CD8-positive, alpha-beta memory T cell (primary cell): ENCODE measurements around the gene GTPBP4. TPM values are rescaled to one million over a fixed set of nuclear protein-coding genes. Genes with fewer than 3 reads are reported as not detected.

Experiments
- CTCF ChIA-PET: fragments of 350-600 bp; sonication (Branson Sonifier 250); formaldehyde crosslinking; loops from one replicate; lab custom pipeline; 2021; ENCODE audit warnings: antibody characterized with exemption; lab: Charles Lee
- POLR2A ChIA-PET: fragments of 350-600 bp; sonication (Branson Sonifier 250); formaldehyde crosslinking; loops from one replicate; lab custom pipeline; 2021; ENCODE audit warnings: antibody characterized with exemption; lab: Charles Lee
- DNase-seq, 5 donors: peaks; one replicate each; pipeline versions ENCODE4 v3.0.0 to v3.0.0-alpha.2; 2020 to 2022; ENCODE audit warnings: mixed read lengths in 1 of 5
- H3K27ac ChIP-seq: one replicate; pipeline ENCODE4 v1.7.0; 2013; ENCODE audit warnings: low read depth, mild to moderate bottlenecking, low read length, moderate library complexity
- H3K27me3 ChIP-seq: 2 replicates; pipeline ENCODE4 v1.7.0; 2013; ENCODE audit warnings: low read length, mild to moderate bottlenecking; ENCODE audit not compliant: insufficient read depth, poor library complexity, severe bottlenecking
- H3K36me3 ChIP-seq: 2 replicates; pipeline ENCODE4 v1.7.0; 2013; ENCODE audit warnings: mild to moderate bottlenecking, low read length, moderate library complexity; ENCODE audit not compliant: insufficient read depth
- H3K4me1 ChIP-seq: 2 replicates; pipeline ENCODE4 v1.7.0; 2013; ENCODE audit warnings: mild to moderate bottlenecking, low read length, moderate library complexity; ENCODE audit not compliant: insufficient read depth
- H3K4me3 ChIP-seq: 2 replicates; pipeline ENCODE4 v1.7.0; 2013; ENCODE audit warnings: mild to moderate bottlenecking, low read length
- H3K9me3 ChIP-seq: 2 replicates; pipeline ENCODE4 v1.7.0; 2013; ENCODE audit warnings: mild to moderate bottlenecking, low read length
- H3K27ac Mint-ChIP-seq, 8 donors: one replicate each; pipeline ENCODE4 v1.8.0; 2020 to 2021; ENCODE audit warnings: mixed read lengths in 8 of 8, mild to moderate bottlenecking in 6 of 8, inconsistent platforms in 3 of 8, moderate library complexity in 3 of 8
- H3K27me3 Mint-ChIP-seq, 2 donors: one replicate each; pipeline ENCODE4 v1.8.0; 2020 to 2021; ENCODE audit warnings: mixed read lengths in 2 of 2, mild to moderate bottlenecking in 1 of 2, moderate library complexity in 1 of 2
- H3K36me3 Mint-ChIP-seq, 3 donors: one replicate each; pipeline ENCODE4 v1.8.0; 2020 to 2021; ENCODE audit warnings: mixed read lengths in 3 of 3, inconsistent platforms in 1 of 3, mild to moderate bottlenecking in 1 of 3
- H3K4me1 Mint-ChIP-seq, 3 donors: one replicate each; pipeline ENCODE4 v1.8.0; 2020 to 2021; ENCODE audit warnings: mixed read lengths in 3 of 3, inconsistent platforms in 1 of 3, mild to moderate bottlenecking in 1 of 3
- H3K4me3 Mint-ChIP-seq, 7 donors: one replicate each; pipeline ENCODE4 v1.8.0; 2020 to 2021; ENCODE audit warnings: mixed read lengths in 7 of 7, mild to moderate bottlenecking in 6 of 7, moderate library complexity in 4 of 7, inconsistent platforms in 2 of 7
- H3K9me3 Mint-ChIP-seq, 5 donors: one replicate each; pipeline ENCODE4 v1.8.0; 2020 to 2022; ENCODE audit warnings: mixed read lengths in 5 of 5, mild to moderate bottlenecking in 3 of 5, moderate library complexity in 2 of 5, inconsistent platforms in 1 of 5
- polyA plus RNA-seq: library from polyadenylated mRNA; unstranded; fragments of 300-500 nt; fragmentation: Illumina TruSeq; gene quantifications from one replicate; pipeline ENCODE4 v1.2.3, GENCODE V29; 2021
- total RNA-seq, 2 experiments: library from RNA; stranded (reverse); gene quantifications; one replicate each; pipeline ENCODE4 v1.2.3, GENCODE V29; 2021

Gene GTPBP4
- total and polyA plus RNA-seq, 3 experiments from 2014 or later: 21.9 to 156 (median 147) TPM

DNA sequence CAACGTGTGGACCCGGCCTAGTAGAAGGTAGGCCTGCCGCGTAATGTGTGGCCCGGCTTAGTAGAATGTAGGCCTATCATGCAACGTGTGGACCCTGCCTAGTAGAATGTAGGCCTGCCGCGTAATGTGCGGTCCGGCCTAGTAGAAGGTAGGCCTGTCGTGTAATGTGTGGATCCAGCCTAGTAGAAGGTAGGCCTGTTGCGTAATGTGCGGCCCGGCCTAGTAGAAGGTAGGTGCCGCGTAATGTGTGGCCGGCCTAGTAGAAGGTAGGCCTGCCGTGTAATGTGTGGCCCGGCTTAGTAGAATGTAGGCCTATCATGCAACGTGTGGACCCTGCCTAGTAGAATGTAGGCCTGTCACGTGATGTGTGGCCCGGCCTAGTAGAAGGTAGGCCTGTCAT lies 11.9 kb upstream of the GTPBP4 start:
- Histone ChIP-seq H3K4me1 (no peaks in the 10 kb centered on the region), H3K27me3 (no peaks in the 10 kb centered on the region), H3K27ac (no peak overlapping the region), H3K36me3 (no peaks in the 10 kb centered on the region), H3K9me3 (peaks cover 15% of the 10 kb centered on the region), H3K4me3 (no peak overlapping the region)
- Mint-ChIP-seq H3K27ac (no peak overlapping the region), H3K4me1 (no peaks in the 10 kb centered on the region), H3K9me3 (peaks cover 18 to 24% (median 20%) of the 10 kb centered on the region in 5 donors), H3K36me3 (peaks cover 0 to 32% (median 4%) of the 10 kb centered on the region in 3 donors), H3K27me3 (peaks cover 0 to 11% of the 10 kb centered on the region in 2 donors), H3K4me3 (no peak overlapping the region)
- no peak for DNase-seq
- CTCF ChIA-PET: no interaction called here
- POLR2A ChIA-PET: no interaction called here

DNA sequence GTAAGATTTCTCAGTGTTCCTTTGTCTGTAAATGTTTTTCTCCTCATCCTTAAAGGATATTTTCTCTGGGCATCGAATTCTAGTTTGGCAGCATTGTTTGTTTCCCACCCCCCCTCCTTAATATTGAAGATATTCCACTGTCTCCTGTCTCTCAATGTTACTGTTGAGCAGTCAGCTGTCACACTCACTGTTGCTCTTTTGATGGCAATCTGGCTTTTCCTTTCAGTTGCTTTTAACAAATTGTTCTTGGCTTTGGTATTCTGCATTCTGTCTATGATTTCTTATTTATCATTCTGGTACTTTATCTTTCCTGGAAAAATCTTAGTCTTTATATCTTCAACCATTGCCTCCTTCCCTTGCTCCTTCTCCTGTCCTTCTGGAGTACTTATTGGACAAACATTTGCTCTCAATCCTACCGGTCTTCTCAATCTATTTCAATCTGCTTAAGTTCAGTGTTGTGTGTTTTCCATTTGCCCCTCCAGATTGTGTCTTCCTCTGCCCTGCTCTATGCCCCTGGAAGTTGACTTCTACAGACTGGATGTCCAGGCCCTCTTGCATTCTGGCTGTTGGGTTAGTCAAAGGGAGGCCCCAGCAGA lies 9.3 kb upstream of the GTPBP4 start:
- peaks cover 2 to 22% (median 4%) of the 10 kb centered on the region in 3 donors for H3K36me3 Mint-ChIP-seq
- no peaks in the 10 kb centered on the region for H3K27me3 Mint-ChIP-seq
- Histone ChIP-seq H3K4me3 (no peak overlapping the region), H3K4me1 (no peaks in the 10 kb centered on the region), H3K27ac (no peak overlapping the region), H3K27me3 (no peaks in the 10 kb centered on the region), H3K9me3 (peaks cover 15% of the 10 kb centered on the region), H3K36me3 (no peaks in the 10 kb centered on the region)
- DNase-seq: no peak
- H3K9me3 Mint-ChIP-seq: peaks cover 17 to 20% (median 18%) of the 10 kb centered on the region in 5 donors
- no peak overlapping the region for H3K27ac Mint-ChIP-seq
- POLR2A ChIA-PET: no interaction called here
- H3K4me3 Mint-ChIP-seq: no peak overlapping the region
- CTCF ChIA-PET: no interaction called here
- no peaks in the 10 kb centered on the region for H3K4me1 Mint-ChIP-seq

DNA sequence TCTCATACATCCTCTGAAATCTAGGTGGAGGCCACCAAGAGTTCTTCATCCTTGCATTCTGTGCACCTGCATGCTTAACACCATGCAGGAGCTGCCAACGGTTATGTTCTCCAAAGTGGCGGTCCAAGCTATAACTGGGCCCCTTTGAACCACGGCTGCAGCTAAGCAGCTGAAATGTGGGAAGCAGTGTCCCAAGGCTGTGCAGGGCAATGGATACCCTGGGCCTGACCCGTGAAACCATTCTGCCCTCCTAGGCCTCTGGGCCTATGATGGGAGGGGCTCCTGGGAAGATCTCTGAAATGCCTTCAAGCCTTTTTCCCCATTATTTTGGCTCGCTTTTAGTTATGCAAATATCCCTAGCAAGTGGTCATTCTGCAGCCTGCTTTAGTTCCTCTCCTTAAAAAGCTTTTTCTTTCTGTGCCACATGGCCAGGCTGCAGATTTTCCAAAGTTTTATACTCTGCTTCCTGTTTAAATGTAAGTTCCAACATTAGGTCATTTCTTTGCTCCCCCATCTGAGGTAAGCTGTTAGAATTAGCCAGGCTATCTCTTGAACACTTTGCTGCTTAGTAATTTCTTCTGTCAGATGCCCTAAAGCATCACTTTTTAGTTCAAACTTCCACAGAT lies 7.7 kb upstream of the GTPBP4 start:
- Mint-ChIP-seq H3K27ac (no peak overlapping the region), H3K27me3 (no peaks in the 10 kb centered on the region), H3K9me3 (peaks cover 17 to 20% (median 18%) of the 10 kb centered on the region in 5 donors), H3K4me1 (no peaks in the 10 kb centered on the region), H3K4me3 (no peak overlapping the region), H3K36me3 (peaks cover 2 to 22% (median 4%) of the 10 kb centered on the region in 3 donors)
- CTCF ChIA-PET: no interaction called here
- Histone ChIP-seq H3K4me1 (no peaks in the 10 kb centered on the region), H3K4me3 (no peak overlapping the region), H3K27me3 (no peaks in the 10 kb centered on the region), H3K36me3 (no peaks in the 10 kb centered on the region), H3K27ac (no peak overlapping the region), H3K9me3 (peaks cover 15% of the 10 kb centered on the region)
- no peak for DNase-seq
- POLR2A ChIA-PET: no interaction called here

DNA sequence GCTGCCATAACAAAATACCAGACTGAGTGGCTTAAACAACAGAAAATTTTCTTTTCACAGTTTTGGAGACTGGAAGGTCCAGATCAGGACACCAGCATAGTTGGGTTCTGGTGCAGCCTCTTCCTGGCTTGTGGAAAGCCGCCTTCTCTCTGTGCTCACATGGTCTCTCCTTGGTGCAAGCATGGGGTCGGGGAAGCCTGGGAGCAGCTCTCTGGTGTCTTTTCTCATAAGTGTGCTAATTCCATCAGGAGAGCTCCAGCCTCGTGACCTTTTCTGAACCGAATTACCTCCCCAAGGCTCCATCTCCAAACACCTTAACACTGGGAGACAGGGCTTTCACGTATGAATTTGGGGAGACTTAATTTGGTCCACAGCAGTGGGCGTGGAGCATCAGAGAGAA lies 4.8 kb upstream of the GTPBP4 start:
- Histone ChIP-seq H3K36me3 (no peaks in the 10 kb centered on the region), H3K27ac (no peak overlapping the region), H3K9me3 (peaks cover 15% of the 10 kb centered on the region), H3K4me3 (no peak overlapping the region), H3K27me3 (no peaks in the 10 kb centered on the region), H3K4me1 (peaks cover 7% of the 10 kb centered on the region)
- ChIA-PET POLR2A (no interaction called here), CTCF (no interaction called here)
- Mint-ChIP-seq H3K36me3 (peaks cover 2 to 15% (median 8%) of the 10 kb centered on the region in 3 donors), H3K9me3 (peaks cover 13 to 20% (median 17%) of the 10 kb centered on the region in 5 donors), H3K4me3 (no peak overlapping the region), H3K27me3 (no peaks in the 10 kb centered on the region), H3K4me1 (peaks cover 7 to 15% (median 11%) of the 10 kb centered on the region in 3 donors), H3K27ac (no peak overlapping the region)
- DNase-seq: no peak

DNA sequence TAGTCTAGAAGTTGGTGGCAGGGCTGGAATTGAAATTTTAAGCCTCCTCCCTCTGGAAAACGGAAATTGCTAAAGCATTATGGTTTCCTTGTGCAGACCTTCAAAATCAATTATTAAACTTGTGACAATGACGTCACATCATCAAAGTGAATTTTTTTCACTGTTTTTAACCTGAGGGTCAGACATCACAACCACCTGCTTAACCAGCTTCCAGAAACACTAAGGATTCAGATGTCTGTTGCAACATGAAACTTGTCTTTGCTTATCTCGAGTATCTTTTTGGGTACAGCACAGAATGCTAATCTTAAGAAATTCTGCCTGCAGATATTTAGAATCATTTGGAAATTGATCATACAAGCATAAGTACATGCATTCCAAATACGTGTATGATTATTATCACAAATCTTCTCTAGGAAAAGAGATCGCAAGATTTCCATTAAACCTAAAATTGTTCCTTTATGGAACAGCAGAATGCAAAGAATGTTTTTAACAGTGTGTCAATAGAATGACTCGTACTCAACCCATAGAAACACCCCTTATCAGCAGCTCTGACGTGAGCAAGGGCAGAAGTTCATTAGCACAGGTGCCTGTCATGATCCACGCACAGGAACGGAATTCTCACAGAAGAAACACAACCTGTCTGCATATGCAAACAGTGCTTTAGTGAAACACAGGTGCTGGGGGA lies 4.1 kb upstream of the GTPBP4 start:
- Histone ChIP-seq H3K4me1 (peaks cover 12% of the 10 kb centered on the region), H3K27me3 (no peaks in the 10 kb centered on the region), H3K36me3 (no peaks in the 10 kb centered on the region), H3K4me3 (no peak overlapping the region), H3K27ac (no peak overlapping the region), H3K9me3 (peaks cover 10% of the 10 kb centered on the region)
- Mint-ChIP-seq H3K4me1 (peaks cover 8 to 21% (median 16%) of the 10 kb centered on the region in 3 donors), H3K27ac (no peak overlapping the region), H3K9me3 (peaks cover 6 to 14% (median 11%) of the 10 kb centered on the region in 5 donors), H3K4me3 (peak overlapping the region in 1 of 7 donors; percentile 62), H3K27me3 (no peaks in the 10 kb centered on the region), H3K36me3 (peaks cover 2 to 12% (median 9%) of the 10 kb centered on the region in 3 donors)
- ChIA-PET POLR2A (no interaction called here), CTCF (no interaction called here)
- DNase-seq: no peak

DNA sequence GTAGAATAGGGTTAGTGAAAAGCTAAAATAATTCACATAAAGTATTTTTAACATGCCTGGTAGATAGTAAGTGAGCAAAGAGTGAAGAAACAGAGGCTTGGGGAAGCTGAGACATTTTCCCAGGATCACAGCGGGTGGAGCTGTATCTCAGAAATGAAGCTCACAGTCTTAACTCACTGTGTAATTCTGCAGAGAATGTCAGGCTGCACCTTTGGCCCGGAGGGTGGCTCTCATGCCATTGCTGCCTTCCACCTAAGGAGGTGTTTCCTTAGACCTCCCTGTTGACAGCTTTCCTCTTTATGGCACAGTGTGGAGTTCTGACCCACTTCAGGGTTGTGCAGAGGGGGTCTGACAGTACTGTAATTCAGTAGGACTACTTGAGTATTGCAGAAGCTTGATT lies 2.9 kb upstream of the GTPBP4 start:
- CTCF ChIA-PET: interaction anchor here (2.0 kb wide), 1 partner anchor 12 kb away, joined by 4 read pairs; no protein-coding TSS in a partner anchor
- peaks cover 4 to 15% (median 7%) of the 10 kb centered on the region in 3 donors for H3K36me3 Mint-ChIP-seq
- POLR2A ChIA-PET: no interaction called here
- H3K4me1 ChIP-seq: peaks cover 24% of the 10 kb centered on the region
- peaks cover 19 to 33% (median 29%) of the 10 kb centered on the region in 3 donors for H3K4me1 Mint-ChIP-seq
- H3K4me3 ChIP-seq: no peak overlapping the region
- no peak overlapping the region for H3K27ac ChIP-seq
- H3K27ac Mint-ChIP-seq: no peak overlapping the region
- H3K4me3 Mint-ChIP-seq: peak overlapping the region in 2 of 7 donors; percentile 44 to 92
- no peak for DNase-seq
- no peaks in the 10 kb centered on the region for H3K27me3 Mint-ChIP-seq
- H3K9me3 ChIP-seq: peaks cover 7% of the 10 kb centered on the region
- H3K36me3 ChIP-seq: no peaks in the 10 kb centered on the region
- H3K9me3 Mint-ChIP-seq: peaks cover 3 to 9% (median 7%) of the 10 kb centered on the region in 5 donors
- no peaks in the 10 kb centered on the region for H3K27me3 ChIP-seq

DNA sequence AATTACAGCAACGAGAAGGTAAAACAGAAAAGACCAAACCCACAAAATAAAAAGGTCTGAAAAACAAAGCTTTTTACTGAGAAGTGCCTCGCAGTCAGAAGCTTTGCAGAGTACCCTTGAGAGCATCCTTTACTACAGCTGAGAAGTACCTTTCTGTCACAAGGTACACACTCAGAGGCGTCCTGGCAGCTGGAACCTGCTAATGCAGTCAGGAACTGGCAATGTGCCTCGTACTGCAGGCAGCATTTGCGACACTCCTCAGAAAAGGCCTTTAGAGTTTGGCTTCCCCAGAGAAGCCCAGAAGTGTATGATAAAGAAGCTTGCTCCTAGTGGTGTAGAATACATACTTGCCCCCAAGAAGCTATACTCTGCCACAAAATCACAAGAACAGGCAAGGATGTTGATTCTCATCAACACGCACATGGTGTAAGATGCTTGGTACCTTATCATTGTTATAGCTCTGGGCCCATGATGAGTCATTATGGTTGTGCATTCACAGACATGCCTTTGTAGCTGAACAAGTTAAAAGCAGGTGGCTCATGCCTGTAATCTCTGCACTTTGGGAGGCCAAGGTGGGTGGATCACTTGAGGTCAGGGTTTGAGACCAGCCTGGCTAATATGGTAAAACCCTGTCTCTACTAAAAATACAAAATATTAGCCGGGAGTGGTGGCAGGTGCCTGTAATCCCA lies 2.0 kb upstream of the GTPBP4 start:
- peak overlapping the region in 5 of 7 donors; percentile 92 to 96 (median 95) for H3K4me3 Mint-ChIP-seq
- no peaks in the 10 kb centered on the region for H3K27me3 Mint-ChIP-seq
- DNase-seq: no peak
- Histone ChIP-seq H3K36me3 (peaks cover 4% of the 10 kb centered on the region), H3K4me1 (peaks cover 30% of the 10 kb centered on the region), H3K27ac (no peak overlapping the region), H3K27me3 (no peaks in the 10 kb centered on the region), H3K4me3 (no peak overlapping the region), H3K9me3 (no peaks in the 10 kb centered on the region)
- POLR2A ChIA-PET: interaction anchor here (0.6 kb wide), 1 partner anchor 53 kb away, joined by 3 read pairs; no protein-coding TSS in a partner anchor
- peaks cover 26 to 42% (median 38%) of the 10 kb centered on the region in 3 donors for H3K4me1 Mint-ChIP-seq
- H3K27ac Mint-ChIP-seq: peak overlapping the region in 3 of 8 donors; percentile 78 to 92 (median 89)
- peaks cover under 1 to 18% (median 4%) of the 10 kb centered on the region in 3 donors for H3K36me3 Mint-ChIP-seq
- H3K9me3 Mint-ChIP-seq: peaks cover 0 to under 1% (median 0%) of the 10 kb centered on the region in 5 donors
- CTCF ChIA-PET: interaction anchor here (1.1 to 2.0 kb wide), 2 partner anchors 13 to 55 kb away, joined by 3 to 4 read pairs; partner anchors contain the start of gene LARP4B
